GM15510 (cell line): ENCODE results near the gene C21orf91.
A peak's percentile ranks its signal among the peaks of the same experiment; 100 is the strongest.

ENCODE experiments used
- POLR2A ChIP-seq: IDR thresholded peaks from 3 replicates; pipeline ENCODE4 v1.6.1; 2011; ENCODE audit warnings: borderline replicate concordance; ENCODE audit not compliant: insufficient read length; ENCODE audit errors: extremely low read depth

C21orf91 gene

DNA sequence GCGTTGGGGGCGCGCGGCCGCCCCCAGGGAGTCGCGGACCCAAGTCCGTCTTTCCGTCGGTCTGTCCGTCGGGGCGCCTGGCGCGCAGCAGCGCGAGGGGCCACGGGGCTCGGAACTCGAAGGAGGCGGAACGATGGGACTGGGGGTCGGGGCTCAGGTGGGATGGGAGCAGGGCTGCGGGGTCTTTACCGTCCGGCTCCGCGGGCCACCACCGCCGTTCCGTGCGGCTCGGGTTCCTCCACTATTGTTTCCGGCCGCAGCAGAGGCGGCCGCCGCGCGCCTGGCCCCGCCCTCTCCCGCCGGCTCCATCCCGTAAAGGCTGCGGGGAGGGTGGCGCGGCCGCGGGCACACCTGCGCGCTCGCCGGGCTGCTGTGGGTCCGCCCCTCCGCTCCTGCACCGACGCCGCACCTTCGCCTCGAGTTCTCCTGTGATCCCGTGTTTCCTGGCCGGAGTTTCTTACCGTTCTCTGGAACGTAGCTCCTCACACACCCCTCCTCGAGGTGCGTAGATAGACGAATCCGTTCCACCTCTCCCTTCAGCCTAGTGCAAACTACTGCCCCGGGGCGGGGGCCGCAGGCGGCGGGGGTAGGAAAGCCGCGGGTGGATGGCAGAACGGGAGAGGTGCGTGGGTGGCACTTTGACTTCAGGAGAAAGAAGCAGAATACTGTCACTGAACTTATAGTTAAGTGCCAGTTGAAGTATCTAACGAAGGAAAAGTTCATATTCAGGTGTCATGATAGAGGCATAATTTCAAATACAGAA, at the start of gene C21orf91:
Gene C21orf91, minus strand, starts transcription at position 243 of the 763 bp plus-strand sequence. CDS start 1,038 bp downstream, outside the sequence.
- peak; percentile 94 for TF ChIP-seq POLR2A

DNA sequence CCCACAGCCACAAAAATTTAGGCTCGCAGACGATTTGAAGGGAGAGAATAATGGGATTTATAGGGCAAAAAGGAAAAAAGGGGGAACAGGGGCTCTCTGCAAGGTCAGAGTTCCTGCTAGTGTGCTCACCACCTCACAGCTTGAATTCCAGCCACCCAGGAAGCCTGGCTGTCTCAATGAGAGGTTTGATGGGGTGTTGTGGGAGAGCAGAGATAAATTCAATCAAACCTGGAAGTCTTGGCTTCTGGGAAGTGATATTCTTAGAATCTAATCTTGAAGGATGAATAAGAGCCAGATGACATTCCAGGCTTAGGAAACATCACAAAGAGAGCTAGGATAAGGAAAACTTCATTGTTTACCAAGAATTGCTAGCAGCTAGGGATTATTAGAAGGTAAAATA, 47.4 kb upstream of the C21orf91 start:
- no peak for TF ChIP-seq POLR2A

DNA sequence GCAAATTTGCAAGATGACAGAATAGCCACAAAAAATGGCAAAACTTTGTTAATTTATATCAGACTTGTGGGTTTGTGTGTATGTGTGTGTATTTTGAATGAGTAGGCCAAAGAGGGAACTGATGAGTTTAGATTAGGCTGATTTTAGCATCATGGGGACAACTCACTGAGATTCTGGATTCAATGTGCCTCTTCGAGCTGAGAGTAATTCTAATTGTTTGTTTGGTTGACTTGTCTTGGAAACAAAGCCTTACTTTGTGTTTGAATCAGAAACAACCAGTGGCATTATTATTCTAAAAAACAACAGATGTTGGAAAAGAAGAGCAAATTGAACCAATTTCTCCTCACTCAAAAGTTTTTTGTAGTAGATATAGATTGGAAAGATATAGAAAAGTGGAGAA, 40.5 kb upstream of the C21orf91 start:
- no peak for TF ChIP-seq POLR2A

DNA sequence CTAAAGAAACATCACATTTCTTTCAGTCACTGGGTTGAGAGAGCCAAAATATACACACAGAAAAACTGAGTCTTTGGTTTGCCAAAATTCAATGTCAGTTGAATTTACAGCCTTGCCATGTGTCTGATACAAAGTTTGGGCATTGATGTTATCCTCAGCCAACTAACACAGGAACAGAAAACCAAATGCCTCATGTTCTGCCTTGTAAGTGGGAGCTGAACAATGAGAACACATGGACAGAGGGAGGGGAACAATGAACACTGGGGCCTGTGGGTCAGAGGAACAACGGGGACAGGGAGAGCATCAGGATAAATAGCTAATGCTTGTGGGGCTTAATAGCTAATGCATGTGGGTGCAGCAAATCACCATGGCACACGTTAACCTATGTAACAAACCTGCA, 39.6 kb upstream of the C21orf91 start:
- no peak for TF ChIP-seq POLR2A

DNA sequence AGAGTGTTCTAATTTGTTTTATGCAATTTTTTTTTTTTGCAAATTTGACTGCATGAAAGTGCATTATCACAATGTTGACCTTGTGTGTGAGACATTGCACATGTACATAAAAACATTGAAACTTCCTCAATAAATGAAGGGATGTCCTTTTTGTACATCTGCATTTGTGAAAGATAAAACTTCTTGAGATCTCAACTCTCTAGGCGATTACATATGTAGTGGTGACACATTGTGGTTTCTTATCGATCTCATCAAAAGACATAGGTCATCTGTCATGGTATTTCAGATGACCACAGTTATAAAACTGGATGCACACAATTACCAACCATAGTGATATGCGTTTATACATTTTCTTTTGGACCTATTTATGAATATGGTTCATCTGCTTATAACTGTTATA, 35.6 kb upstream of the C21orf91 start:
- no peak for TF ChIP-seq POLR2A

DNA sequence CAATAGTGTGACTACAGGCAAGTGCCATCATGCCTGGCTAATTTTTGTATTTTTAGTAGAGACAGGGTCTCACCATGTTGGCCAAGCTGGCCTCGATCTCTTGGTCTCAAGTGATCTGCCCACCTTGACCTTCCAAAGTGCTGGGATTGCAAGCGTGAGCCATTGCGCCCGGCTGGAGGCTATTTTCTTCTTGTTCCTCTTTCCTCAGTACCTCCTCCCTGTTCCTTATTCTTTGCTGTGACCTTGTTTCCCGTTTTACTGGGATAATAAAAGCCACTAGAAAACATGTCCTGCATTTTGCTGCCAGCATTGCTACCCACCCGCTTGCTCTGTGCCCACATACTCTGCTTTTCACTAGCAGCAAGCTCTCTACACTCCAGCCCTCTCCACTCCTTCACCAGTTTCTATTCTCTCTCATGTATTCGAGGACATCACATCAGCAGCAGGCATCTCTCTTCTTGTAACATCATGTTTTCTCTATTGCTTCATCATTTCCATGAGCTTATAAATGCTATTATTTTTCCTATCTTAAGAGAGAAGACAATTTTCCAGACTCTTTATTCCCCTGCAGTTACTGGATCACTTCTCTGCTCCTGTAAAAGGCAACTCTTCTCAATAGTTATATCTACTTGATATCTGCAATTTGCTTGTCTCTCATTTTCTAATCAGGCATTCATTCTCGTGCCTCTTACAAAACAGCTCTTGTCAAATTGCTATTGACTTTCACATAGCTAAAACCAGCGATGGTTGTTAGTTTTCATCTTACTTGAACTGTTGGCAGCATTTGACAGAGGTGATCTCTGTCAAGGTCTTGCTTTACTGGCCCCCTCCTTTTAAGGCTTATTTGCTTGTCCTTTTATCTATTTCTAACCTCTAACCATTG, 34.5 kb upstream of the C21orf91 start:
- no peak for TF ChIP-seq POLR2A

DNA sequence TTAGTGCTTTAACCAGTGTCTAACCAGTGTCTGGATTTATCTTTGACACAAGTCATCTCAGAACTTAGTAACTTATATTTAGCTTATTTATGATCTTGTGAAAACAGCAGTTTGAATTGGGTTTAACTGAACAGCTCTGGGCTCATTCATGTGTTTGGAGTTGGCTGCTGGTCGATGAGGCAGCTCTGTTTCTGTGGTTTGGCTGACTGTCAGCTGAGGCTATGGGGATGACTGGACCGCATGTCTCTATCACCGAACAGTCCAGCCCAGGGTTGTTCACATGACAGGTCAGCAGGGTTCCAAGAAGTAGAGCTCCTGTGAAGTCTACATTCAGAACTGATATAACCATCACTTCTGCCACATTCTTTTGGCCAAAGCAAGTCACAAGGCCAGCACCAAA, 29.1 kb upstream of the C21orf91 start:
- no peak for TF ChIP-seq POLR2A

DNA sequence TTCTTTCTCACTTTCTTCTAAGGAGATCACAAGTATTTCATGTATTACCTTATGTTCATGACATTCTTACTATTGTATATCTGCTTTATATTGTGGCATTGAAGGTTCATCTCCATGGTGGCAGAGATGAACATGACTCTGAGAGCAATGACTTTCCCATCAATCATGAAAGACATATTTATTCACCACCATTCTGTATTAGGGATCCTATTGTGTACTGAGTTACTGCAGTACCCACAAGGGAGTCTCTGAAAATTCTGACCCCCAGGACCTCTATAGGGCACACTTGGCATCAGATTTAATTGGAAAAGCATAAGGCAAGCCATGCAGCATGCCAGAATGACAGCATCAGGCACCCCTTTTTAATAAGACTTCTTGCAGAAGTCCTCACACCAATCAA, 21.9 kb upstream of the C21orf91 start:
- no peak for TF ChIP-seq POLR2A

DNA sequence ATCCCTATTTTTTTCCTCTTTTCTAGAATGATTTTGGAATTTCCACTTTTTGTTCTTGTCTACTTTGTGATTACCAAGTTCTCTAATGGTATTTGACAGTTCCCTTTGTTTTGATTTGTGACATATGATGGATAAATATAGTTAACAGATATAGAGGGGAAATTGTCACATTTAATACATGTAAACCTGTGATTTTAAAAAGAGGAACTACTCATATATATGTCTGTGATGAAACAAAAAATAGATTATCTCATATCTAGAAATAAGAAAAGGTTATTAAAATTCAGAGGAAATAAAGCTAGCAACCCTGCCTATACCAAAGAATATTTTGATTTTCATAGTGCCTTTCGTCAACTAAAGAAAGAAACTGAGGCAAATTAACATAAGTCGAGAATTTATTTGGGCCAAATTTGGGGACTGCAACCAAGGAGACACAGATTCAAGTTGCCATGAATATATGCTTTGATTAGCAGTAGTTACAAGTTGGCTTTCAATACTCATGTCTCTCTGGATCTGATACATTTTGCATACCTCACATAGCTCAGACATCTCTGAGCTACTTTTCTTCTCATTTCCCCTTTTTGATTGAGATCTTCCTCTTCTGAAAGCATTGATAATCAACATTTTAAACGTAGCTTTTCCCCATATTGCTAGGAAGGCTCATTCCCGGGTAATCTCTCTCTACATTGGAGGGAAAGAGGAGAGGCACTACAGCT, 15.6 kb upstream of the C21orf91 start:
- no peak for TF ChIP-seq POLR2A

DNA sequence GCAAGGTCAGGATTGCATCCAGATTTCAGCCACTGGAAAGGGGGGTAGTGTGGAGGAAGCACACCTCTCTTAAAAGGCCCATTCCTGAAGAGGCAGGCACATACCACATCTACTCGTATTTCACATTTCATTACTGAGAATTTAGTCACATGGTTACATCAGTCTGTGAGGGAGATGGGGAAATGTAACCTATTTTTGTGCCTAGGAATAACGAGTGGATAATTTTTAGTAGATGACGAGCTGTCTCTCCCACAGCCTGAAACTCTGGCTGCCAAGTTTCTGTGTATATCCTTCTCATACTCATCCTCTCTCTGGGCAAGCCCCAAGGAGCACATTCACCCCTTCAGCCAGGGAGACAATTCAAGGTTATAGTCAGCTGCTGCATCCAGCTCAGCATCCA, 10.3 kb upstream of the C21orf91 start:
- TF ChIP-seq POLR2A, result no peak

DNA sequence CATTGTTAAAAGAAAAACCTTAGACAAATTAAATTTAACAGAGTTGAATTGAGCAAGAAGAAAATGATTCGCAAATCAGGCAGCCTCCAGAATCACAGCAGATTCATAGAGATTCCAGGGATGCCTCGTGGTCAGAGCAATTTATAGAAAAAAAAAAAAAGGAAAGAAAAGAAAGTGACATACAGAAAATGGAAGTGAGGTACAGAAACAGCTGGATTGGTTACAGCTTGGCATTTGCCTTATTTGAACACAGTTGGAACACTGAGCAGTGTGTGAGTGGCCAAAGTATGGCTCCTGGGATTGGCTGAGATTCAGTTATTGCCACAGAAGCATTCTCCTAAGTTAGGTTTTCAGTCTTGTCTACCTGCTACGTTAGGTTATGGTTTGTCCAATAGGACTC, 9.1 kb upstream of the C21orf91 start:
- no peak for TF ChIP-seq POLR2A

DNA sequence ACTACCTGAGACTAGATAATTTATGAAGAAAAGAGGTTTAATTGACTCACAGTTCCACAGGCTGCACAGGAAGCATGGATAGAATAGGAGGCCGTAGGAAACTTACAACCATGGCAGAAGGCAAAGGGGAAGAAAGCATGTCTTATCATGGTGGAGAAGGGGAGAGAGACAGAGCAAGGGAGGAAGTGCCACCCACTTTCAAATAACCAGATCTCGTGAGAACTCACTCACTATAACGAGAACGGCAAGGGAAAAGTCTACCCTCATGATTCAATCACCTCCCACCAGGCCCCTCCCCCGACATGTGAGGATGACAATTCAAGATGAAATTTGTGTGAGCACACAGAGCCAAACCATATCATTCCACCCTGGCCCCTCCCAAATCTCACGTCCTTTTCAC, 4.7 kb upstream of the C21orf91 start:
- no peak for TF ChIP-seq POLR2A

DNA sequence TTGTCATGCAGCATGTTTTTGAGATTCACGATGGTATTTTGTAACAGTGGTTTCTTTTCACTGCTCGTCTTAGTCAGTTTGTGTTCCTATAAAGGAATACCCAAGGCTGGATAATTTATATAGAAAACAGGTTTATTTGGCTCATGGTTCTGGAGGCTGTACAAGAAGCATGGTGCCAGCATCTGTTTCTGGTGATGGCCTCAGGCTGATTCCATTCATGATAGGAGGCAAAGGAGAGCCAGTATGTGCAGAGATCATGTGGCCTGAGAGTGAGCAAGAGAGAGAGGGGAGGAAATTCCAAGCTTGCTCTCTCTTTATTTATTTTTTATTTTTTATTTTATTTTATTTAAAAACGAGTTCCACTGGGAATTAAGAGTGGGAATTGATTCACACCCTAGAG, 2.0 kb upstream of the C21orf91 start:
- no peak for TF ChIP-seq POLR2A

DNA sequence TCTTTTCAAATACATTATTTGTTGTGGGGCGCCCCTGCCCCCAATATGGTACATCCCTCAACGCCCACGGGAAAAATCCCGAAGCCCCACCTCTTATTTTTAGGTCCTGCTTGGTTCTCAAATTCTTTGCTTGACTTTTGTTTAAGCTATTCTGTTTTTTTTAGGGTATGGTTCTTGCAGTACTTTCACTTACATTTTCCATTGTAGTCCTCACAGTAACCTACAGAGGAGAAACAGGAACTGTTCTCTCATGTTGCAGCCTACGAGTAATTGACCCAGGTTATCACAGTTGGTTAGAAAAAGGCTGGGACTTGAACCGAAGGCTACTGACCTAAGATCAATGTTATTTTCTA, 697 bp upstream of the C21orf91 start:
- TF ChIP-seq POLR2A, result no peak

DNA sequence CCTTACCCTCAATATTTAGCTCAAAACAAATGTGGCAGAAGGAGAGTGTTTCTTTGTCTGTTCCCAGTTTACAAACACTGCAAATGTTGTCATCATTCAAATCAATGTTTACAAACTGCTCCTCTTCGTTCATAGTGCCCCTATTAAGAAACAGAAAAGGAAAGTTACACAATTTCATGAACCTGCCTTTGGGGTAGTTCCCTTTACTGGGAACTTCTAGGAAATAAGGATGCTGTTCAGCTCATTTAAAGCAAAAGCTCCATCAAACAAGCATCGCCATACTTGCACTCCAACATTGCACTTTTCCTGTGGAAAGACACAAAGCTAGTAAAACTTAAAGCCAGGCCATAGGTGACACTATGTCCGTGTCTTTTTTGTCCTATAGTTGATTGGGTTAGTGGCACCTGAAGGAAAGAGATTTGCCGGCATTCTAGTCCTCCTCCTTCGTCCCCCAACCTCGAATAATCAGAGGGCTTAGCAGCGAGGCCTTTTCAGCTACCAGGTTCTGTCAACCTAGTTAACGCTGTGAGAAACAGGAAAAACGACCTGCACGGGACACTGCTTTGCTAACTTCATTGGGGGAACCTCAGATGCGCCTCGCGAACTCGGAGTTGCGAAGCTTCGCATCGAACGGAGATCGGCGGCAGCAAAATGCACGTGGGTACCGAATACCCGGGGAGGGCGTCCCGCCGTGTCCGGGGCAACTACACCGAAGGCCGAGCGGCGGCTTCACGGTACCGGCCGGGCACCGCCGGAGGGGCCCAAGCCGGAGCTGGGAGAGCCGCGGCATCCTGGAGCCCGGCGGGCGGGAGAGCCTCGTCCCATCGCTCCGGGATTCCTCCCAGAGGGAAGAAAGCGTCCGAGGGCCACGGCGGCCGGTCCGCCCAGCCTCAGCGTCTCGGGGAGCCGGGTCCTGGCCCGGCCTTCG, 706 bp downstream of the C21orf91 start:
- TF ChIP-seq POLR2A, result no peak

DNA sequence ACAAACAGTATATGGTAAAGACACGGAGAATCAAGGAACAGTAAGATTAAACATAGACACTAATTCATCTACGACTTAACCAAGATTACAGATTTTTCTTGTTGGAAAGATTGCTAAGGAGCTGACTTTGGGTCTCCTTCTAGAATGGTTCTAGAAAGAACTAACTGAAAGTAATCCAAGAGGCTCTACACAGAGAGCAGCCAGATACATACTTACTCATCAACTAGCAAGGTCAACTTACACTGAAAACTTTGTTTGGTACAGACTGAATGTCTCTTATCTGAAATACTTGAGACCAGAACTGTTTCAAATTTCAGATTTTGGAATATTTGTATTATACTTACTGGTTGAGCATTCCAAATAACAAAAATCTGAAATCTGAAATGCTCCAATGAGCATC, 5.8 kb downstream of the C21orf91 start:
- no peak for TF ChIP-seq POLR2A
